ENCODE results near the gene AVPR1A. TPM values are rescaled to one million over a fixed set of nuclear protein-coding genes. Genes with fewer than 3 reads are reported as not detected.

AVPR1A gene
- total RNA-seq, 1 experiment from 2014 or later: 0.07 TPM

DNA sequence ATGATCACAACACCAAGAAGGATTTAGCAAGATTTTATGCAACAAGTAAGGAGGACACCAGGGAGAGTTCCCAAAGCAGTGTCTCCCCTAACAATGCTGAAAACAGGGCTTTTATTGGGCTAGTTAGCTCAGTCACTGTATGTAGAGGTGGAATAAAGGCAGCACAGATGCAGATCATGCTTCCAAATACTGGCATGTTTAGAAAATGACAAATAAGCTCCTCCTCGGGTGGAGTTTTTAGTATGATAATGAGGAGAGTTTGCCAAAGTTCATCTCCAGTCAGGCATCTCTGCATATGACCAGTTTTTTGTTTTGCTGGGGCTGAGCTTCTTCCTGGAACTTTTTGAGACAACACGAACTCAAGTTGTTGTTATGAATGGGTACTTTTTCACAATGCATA is 4.4 kb upstream of the AVPR1A start:
- Histone ChIP-seq H3K4me3 (replicated peaks in 1 of 2; ENCODE audit: low read depth in 1 of 2, low read length in 2 of 2) (no peak overlapping the region), H3K9ac (ENCODE audit: low read length) (no peak overlapping the region), H3K9me2 (ENCODE audit: insufficient read depth) (no peaks in the 10 kb centered on the region), H3K36me3 (ENCODE audit: control insufficient read depth in 1 of 2, insufficient read depth in 2 of 2, low read length in 2 of 2) (no peaks in the 10 kb centered on the region), H3K27ac (ENCODE audit: low read depth, low read length) (no peak overlapping the region), H3K4me1 (ENCODE audit: control insufficient read depth in 1 of 2, insufficient read depth in 2 of 2, low read length in 2 of 2) (peaks cover 0 to 11% of the 10 kb centered on the region in 2 experiments; a peak in 1 of 4 replicates), H3K27me3 (ENCODE audit: insufficient read depth, low read length) (no peaks in the 10 kb centered on the region), H3K4me2 (ENCODE audit: low read length) (no peak overlapping the region), H4K20me1 (ENCODE audit: insufficient read depth) (no peaks in the 10 kb centered on the region), H3K9me3 (ENCODE audit: control insufficient read depth in 1 of 2, insufficient read depth in 1 of 2, low read depth in 1 of 2, low read length in 2 of 2) (no peaks in the 10 kb centered on the region), H3K79me2 (ENCODE audit: insufficient read depth, low read length) (no peaks in the 10 kb centered on the region), H2AFZ (ENCODE audit: low read depth, low read length, poor library complexity, severe bottlenecking) (no peak overlapping the region)
- BruUV-seq (replicated peaks): no TSS peak
- ATAC-seq: no peak
- DNase-seq (ENCODE audit: low read depth, low spot score): no peak
- ChIA-PET RAD21 (ENCODE audit: low non-redundant PET in 1 of 2, low total read pairs in 2 of 2, uncharacterized antibody in 2 of 2, unreplicated experiment in 2 of 2) (no interaction called here), POLR2A (no interaction called here), CTCF (no interaction called here)
- intact Hi-C loops (cut with micrococcal nuclease): no loop called here
- TF ChIP-seq EGR1 (IDR thresholded peaks at IDR 0.05; ENCODE audit: low read depth): no peak
- TF ChIP-seq CEBPB (IDR thresholded peaks at IDR 0.05; ENCODE audit: low read depth): no peak
- no peak for TF ChIP-seq SIN3A (IDR thresholded peaks at IDR 0.05; ENCODE audit: low read depth)
- TF ChIP-seq, protein P1, sequence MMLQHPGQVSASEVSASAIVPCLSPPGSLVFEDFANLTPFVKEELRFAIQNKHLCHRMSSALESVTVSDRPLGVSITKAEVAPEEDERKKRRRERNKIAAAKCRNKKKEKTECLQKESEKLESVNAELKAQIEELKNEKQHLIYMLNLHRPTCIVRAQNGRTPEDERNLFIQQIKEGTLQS (IDR thresholded peaks at IDR 0.05): no peak
- TF ChIP-seq ELF1 (IDR thresholded peaks at IDR 0.05; ENCODE audit: borderline replicate concordance, low read depth): no peak
- TF ChIP-seq SP1 (IDR thresholded peaks at IDR 0.05; ENCODE audit: low read depth): no peak
- TF ChIP-seq, protein P2, sequence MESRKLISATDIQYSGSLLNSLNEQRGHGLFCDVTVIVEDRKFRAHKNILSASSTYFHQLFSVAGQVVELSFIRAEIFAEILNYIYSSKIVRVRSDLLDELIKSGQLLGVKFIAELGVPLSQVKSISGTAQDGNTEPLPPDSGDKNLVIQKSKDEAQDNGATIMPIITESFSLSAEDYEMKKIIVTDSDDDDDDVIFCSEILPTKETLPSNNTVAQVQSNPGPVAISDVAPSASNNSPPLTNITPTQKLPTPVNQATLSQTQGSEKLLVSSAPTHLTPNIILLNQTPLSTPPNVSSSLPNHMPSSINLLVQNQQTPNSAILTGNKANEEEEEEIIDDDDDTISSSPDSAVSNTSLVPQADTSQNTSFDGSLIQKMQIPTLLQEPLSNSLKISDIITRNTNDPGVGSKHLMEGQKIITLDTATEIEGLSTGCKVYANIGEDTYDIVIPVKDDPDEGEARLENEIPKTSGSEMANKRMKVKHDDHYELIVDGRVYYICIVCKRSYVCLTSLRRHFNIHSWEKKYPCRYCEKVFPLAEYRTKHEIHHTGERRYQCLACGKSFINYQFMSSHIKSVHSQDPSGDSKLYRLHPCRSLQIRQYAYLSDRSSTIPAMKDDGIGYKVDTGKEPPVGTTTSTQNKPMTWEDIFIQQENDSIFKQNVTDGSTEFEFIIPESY (IDR thresholded peaks at IDR 0.05; ENCODE audit: extremely low read depth, insufficient replicate concordance, low read length): no peak
- no peak for TF ChIP-seq SRF (IDR thresholded peaks at IDR 0.05; ENCODE audit: low read depth)
- TF ChIP-seq RAD21 (IDR thresholded peaks at IDR 0.05; ENCODE audit: low read depth): no peak
- TF ChIP-seq, protein P3, sequence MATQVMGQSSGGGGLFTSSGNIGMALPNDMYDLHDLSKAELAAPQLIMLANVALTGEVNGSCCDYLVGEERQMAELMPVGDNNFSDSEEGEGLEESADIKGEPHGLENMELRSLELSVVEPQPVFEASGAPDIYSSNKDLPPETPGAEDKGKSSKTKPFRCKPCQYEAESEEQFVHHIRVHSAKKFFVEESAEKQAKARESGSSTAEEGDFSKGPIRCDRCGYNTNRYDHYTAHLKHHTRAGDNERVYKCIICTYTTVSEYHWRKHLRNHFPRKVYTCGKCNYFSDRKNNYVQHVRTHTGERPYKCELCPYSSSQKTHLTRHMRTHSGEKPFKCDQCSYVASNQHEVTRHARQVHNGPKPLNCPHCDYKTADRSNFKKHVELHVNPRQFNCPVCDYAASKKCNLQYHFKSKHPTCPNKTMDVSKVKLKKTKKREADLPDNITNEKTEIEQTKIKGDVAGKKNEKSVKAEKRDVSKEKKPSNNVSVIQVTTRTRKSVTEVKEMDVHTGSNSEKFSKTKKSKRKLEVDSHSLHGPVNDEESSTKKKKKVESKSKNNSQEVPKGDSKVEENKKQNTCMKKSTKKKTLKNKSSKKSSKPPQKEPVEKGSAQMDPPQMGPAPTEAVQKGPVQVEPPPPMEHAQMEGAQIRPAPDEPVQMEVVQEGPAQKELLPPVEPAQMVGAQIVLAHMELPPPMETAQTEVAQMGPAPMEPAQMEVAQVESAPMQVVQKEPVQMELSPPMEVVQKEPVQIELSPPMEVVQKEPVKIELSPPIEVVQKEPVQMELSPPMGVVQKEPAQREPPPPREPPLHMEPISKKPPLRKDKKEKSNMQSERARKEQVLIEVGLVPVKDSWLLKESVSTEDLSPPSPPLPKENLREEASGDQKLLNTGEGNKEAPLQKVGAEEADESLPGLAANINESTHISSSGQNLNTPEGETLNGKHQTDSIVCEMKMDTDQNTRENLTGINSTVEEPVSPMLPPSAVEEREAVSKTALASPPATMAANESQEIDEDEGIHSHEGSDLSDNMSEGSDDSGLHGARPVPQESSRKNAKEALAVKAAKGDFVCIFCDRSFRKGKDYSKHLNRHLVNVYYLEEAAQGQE (IDR thresholded peaks at IDR 0.05; ENCODE audit: low read depth): no peak
- TF ChIP-seq ZFX (IDR thresholded peaks at IDR 0.05): no peak
- TF ChIP-seq FOSL1 (IDR thresholded peaks at IDR 0.05; ENCODE audit: low read depth): no peak
- no peak for TF ChIP-seq TCF7L2 (IDR thresholded peaks at IDR 0.05; ENCODE audit: borderline replicate concordance, extremely low read depth, insufficient read depth, insufficient read length)
- TF ChIP-seq, protein P4, sequence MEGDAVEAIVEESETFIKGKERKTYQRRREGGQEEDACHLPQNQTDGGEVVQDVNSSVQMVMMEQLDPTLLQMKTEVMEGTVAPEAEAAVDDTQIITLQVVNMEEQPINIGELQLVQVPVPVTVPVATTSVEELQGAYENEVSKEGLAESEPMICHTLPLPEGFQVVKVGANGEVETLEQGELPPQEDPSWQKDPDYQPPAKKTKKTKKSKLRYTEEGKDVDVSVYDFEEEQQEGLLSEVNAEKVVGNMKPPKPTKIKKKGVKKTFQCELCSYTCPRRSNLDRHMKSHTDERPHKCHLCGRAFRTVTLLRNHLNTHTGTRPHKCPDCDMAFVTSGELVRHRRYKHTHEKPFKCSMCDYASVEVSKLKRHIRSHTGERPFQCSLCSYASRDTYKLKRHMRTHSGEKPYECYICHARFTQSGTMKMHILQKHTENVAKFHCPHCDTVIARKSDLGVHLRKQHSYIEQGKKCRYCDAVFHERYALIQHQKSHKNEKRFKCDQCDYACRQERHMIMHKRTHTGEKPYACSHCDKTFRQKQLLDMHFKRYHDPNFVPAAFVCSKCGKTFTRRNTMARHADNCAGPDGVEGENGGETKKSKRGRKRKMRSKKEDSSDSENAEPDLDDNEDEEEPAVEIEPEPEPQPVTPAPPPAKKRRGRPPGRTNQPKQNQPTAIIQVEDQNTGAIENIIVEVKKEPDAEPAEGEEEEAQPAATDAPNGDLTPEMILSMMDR (IDR thresholded peaks at IDR 0.05 in 2 of 3, conservative IDR thresholded peaks at IDR 0.05 in 1 of 3; ENCODE audit: borderline replicate concordance in 1 of 3, insufficient read depth in 1 of 3, low read depth in 2 of 3, low read length in 2 of 3): no peak
